Measurements from ENCODE around the gene SAE1. TPM values are rescaled to one million over a fixed set of nuclear protein-coding genes. Genes with fewer than 3 reads are reported as not detected.

Gene SAE1
- total RNA-seq, 1 donor from 2014 or later, result 57.6 TPM

DNA sequence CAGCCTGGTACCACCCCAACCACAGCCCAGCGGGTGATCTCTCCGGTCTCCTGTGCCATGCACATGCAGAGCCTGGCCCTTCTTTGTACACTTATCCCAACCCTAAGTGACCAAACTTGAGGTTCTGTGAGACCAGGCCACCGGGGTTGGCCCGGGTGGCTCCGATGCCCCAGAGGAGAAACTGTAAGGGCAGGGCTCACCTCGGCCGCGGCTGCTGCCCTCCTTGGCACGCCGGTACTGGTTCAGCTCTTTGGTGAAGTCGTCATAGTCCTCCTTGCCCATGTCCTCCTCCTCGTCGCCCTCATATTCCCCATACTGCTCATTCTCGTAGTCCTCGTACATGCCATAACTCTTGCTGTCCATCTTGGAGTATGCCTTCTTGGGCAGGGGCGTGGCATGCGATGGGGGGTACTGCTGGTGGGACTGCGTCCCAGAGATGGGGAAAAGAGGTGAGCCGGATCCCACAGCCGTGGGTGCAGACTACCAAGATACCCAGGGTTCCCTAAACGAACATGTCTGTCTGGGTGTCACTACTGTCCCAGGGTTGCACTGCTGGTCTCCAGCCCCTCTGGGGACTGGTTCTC, 40.8 kb upstream of the SAE1 start:
- DNase-seq, result no peak
- intact Hi-C loops (cut with DNase I), result no loop called here
- Histone ChIP-seq H3K27me3 (no peaks in the 10 kb centered on the region), H3K4me1 (peaks cover 10% of the 10 kb centered on the region), H3K4me3 (no peak overlapping the region), H3K9me3 (no peaks in the 10 kb centered on the region), H3K36me3 (peaks cover 90% of the 10 kb centered on the region), H3K27ac (no peak overlapping the region)
- no peak for ATAC-seq
- TF ChIP-seq, protein P1, sequence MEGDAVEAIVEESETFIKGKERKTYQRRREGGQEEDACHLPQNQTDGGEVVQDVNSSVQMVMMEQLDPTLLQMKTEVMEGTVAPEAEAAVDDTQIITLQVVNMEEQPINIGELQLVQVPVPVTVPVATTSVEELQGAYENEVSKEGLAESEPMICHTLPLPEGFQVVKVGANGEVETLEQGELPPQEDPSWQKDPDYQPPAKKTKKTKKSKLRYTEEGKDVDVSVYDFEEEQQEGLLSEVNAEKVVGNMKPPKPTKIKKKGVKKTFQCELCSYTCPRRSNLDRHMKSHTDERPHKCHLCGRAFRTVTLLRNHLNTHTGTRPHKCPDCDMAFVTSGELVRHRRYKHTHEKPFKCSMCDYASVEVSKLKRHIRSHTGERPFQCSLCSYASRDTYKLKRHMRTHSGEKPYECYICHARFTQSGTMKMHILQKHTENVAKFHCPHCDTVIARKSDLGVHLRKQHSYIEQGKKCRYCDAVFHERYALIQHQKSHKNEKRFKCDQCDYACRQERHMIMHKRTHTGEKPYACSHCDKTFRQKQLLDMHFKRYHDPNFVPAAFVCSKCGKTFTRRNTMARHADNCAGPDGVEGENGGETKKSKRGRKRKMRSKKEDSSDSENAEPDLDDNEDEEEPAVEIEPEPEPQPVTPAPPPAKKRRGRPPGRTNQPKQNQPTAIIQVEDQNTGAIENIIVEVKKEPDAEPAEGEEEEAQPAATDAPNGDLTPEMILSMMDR (IDR thresholded peaks at IDR 0.05), result no peak

DNA sequence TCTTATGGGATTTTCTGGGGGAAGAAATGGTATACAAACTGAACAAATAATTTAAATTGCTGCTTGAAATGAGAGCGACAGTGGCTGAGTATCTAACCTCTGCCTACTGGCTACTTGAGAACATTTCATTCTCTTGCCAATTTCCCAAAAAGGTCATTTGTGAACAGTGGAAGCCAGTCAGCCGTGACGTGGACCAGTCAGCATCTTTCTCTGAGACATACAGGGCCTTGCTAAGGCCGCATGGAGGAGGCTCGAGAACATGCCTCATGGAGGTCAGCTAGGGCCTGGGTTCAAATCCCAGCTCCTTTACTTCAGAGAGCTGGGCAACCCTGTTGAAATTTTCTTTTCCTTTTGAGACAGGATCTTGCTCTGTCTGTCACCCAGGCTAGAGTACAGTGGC, 37.4 kb upstream of the SAE1 start:
- H3K4me3 ChIP-seq, result no peak overlapping the region
- peaks cover 56% of the 10 kb centered on the region for H3K36me3 ChIP-seq
- no peaks in the 10 kb centered on the region for H3K9me3 ChIP-seq
- ATAC-seq (no peak), DNase-seq (no peak)
- peaks cover 44% of the 10 kb centered on the region for H3K4me1 ChIP-seq
- intact Hi-C loops (cut with DNase I), result no loop called here
- no peaks in the 10 kb centered on the region for H3K27me3 ChIP-seq
- H3K27ac ChIP-seq, result peak overlapping the region; percentile 90
- TF ChIP-seq, protein P1 (IDR thresholded peaks at IDR 0.05), result no peak

DNA sequence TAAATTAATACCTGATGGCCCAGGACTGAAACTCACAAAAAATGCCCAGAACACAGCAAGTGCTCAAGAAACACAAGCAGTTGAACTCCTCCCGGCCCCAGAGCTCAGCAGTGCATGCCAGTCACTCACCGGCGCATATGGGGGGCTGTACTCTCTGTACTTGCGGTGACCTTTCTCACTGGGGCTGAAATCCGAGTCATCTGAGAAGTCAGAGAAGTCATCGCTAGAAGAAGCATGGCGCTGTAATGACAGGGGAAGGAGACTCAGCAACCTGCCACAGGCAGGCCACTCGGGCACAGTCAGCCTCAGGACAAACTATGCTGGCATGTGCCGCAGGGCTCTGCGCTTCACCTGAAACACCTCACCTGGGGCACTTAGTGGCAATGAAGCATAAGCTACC, 36.8 kb upstream of the SAE1 start:
- Histone ChIP-seq H3K4me1 (peaks cover 49% of the 10 kb centered on the region), H3K4me3 (no peak overlapping the region), H3K36me3 (peaks cover 51% of the 10 kb centered on the region), H3K9me3 (no peaks in the 10 kb centered on the region), H3K27ac (peak overlapping the region; percentile 90), H3K27me3 (no peaks in the 10 kb centered on the region)
- ATAC-seq (no peak), DNase-seq (no peak)
- intact Hi-C loops (cut with DNase I), result no loop called here
- TF ChIP-seq, protein P1 (IDR thresholded peaks at IDR 0.05), result no peak

DNA sequence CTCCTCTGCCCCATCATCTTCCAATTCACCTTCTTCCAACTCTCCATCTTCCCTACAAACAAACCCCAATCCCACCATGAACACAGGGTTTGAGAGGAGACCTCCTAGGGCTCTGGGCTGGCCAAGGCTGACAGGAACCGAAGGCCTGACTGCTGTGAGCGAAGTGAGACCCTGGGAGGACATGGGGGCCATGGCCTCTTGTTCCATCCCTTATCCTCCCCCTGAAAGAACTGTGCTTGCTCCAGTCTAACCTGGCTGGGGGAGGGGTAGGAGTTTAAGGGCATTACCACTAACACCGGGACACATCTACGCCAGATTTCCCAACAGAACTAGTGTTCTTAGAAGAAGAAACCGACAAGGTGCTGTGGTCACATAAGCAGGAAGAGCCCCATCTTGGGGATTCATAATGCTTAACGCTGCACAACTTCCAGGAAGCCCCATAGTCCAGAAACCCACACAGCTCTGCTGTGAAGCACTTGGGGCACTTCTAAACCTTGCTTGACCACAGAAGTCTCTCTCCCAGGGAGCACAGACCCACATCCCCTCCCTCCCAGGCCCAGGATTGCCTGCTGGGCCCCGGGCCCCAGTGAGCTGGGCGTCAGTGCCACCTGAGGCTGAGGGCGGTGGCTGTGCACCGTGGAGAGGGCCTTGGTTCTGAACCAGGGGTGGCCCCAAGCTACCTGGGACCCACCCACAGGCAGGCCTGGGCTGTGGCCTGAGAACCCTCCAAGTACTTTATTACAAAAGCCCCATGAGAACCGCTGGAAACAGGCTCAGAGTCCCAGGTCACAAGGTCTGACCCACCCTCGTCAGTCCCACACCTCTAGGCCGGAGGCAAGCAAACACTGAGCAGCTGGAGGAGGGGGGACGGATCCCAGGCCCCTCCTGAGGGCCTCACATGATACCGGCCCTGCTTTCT, 35.8 kb upstream of the SAE1 start:
- DNase-seq (peak; percentile 90), ATAC-seq (peak; percentile 80)
- TF ChIP-seq, protein P1 (IDR thresholded peaks at IDR 0.05), result no peak
- Histone ChIP-seq H3K27ac (peak overlapping the region; percentile 90), H3K36me3 (peaks cover 41% of the 10 kb centered on the region), H3K27me3 (no peaks in the 10 kb centered on the region), H3K4me3 (no peak overlapping the region), H3K4me1 (peaks cover 52% of the 10 kb centered on the region), H3K9me3 (no peaks in the 10 kb centered on the region)
- intact Hi-C loops (cut with DNase I), result no loop called here

DNA sequence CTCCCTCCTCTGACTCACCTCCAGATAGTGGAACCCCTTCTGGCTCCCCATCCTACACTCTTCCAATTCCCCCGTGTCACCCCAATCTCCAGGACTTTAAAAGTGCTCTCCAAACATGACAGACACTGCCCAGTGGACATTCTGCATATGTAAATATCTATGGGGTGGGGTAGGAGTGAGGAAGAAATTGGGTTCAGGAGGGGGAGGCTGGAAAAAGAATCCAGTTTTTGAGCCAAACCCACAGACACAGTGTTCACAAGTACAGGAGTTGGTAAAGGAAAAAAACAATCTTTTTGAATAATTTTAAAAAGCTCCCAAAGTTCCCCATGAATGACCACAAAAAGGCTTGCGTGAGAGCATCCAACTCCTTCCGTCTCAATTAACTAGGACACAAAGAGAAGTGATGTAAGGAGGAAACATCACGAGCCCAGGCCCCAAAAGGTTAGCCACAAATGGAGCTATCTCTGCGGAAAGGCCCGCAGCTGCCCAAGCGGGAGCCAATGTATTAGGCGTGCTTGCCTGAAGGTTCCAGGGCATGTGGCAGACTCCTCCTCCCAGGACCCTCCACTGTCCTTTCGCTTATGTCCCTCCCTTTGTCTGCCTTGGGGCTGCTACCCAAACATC, 35.0 kb upstream of the SAE1 start:
- H3K36me3 ChIP-seq, result peaks cover 33% of the 10 kb centered on the region
- ATAC-seq (no peak), DNase-seq (no peak)
- intact Hi-C loops (cut with DNase I), result no loop called here
- H3K4me3 ChIP-seq, result no peak overlapping the region
- H3K27ac ChIP-seq, result peak overlapping the region; percentile 90
- no peaks in the 10 kb centered on the region for H3K27me3 ChIP-seq
- H3K9me3 ChIP-seq, result no peaks in the 10 kb centered on the region
- H3K4me1 ChIP-seq, result peaks cover 52% of the 10 kb centered on the region
- TF ChIP-seq, protein P1 (IDR thresholded peaks at IDR 0.05), result no peak
